Middle frontal gyrus (tissue), 1 donor: ENCODE measurements around the gene TLR6.

Experiments used
- DNase-seq: peaks from one replicate; pipeline ENCODE4 v3.0.0-alpha.2; 2015; ENCODE audit warnings: low spot score; ENCODE audit errors: extremely low spot score

Gene TLR6

GRCh38 chr4:38856524-38857337, at the start of gene TLR6:
TSS of gene TLR6 (minus strand) at chr4:38856817. CDS start at chr4:38829473, 27,344 bp downstream.
- DNase-seq = no peak

GRCh38 chr4:38905652-38906385, 49.2 kb upstream of the TLR6 start:
- DNase-seq = no peak

- no peak for DNase-seq
These were observed 48.1 kb upstream of the TLR6 start for GRCh38 chr4:38904682-38905081.

- DNase-seq = no peak
These were observed 47.6 kb upstream of the TLR6 start for GRCh38 chr4:38904090-38904666.

GRCh38 chr4:38902695-38903094, 46.1 kb upstream of the TLR6 start:
- peak; percentile 73 for DNase-seq

GRCh38 chr4:38902221-38902620, 45.6 kb upstream of the TLR6 start:
- no peak for DNase-seq

- DNase-seq = no peak
These were observed 41.6 kb upstream of the TLR6 start for GRCh38 chr4:38898245-38898644.

- no peak for DNase-seq
These were observed 40.3 kb upstream of the TLR6 start for GRCh38 chr4:38896940-38897339.

GRCh38 chr4:38894322-38894982, 37.8 kb upstream of the TLR6 start:
- DNase-seq = no peak

- no peak for DNase-seq
These were observed 34.7 kb upstream of the TLR6 start for GRCh38 chr4:38891051-38891983.

GRCh38 chr4:38889143-38889542, 32.5 kb upstream of the TLR6 start:
- no peak for DNase-seq

- no peak for DNase-seq
These were observed 27.6 kb upstream of the TLR6 start for GRCh38 chr4:38884254-38884653.

- DNase-seq = no peak
These were observed 20.0 kb upstream of the TLR6 start for GRCh38 chr4:38876636-38877035.

GRCh38 chr4:38873290-38873944, 16.8 kb upstream of the TLR6 start:
- DNase-seq = no peak

GRCh38 chr4:38872620-38873019, 16.0 kb upstream of the TLR6 start:
- no peak for DNase-seq

- DNase-seq = no peak
These were observed 15.0 kb upstream of the TLR6 start for GRCh38 chr4:38871593-38871992.

GRCh38 chr4:38870098-38870808, 13.6 kb upstream of the TLR6 start:
- no peak for DNase-seq

- no peak for DNase-seq
These were observed 12.9 kb upstream of the TLR6 start for GRCh38 chr4:38869511-38869910.
